Stimulated activated CD8-positive, alpha-beta memory T cell treated with anti-CD3 and anti-CD28 coated beads, Interleukin-12 subunit alpha, Interleukin-12 subunit beta, amount 100 ng/mL, for 24 hours (primary cell): ENCODE data around the gene GUCY1B1.

Experiments used
- DNase-seq: peaks from one replicate; pipeline ENCODE4 v3.0.0-alpha.2; 2020; ENCODE audit errors: extremely low read depth

Gene GUCY1B1

DNA sequence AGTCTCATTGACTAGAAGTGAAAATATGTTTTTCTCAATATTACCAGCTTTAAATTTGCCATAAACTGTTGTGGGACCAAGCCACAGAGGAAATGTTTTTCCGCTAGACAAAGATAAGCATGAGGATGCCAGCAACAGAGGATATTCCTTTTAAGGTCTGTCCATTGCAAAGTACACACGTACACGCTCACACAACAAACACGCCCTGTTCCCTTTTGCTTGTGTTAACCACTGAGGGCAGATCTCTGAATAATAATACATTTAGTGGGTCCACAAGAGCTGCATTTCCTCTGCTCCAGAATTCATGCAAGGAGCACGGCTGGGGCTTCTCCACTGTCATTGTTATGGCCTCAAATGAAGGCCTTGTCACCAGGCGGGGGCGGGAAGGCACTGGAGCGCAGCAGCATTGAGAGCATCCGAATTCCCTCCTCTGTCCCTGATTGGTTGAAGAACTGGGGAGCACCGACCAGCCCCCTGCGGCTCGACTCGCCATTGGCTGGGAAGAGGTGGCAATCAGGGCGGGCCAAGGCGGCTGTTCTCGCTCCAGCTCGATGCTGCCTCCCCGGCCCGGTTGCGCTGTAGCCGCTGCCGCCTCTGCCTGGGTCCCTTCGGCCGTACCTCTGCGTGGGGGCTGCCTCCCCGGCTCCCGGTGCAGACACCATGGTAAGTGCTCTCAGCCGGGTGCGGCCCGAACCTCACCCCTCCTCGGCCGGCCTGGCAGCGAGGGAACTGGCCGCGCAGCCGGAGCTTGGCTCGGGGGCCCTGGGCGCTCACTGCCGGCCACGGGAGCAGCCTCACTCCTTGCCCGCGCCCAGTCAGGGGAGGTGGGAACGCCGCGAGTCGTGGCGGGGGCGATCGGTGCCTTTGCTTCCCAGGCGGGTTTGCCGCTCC is at the start of gene GUCY1B1:
Gene GUCY1B1, plus strand, starts transcription at position 541 of the 891 bp plus-strand sequence. Its CDS starts 120 bp downstream, at position 661.
- peak; percentile 32 for DNase-seq

GRCh38 chr4:155709918-155710317 is 48.9 kb upstream of the GUCY1B1 start:
- DNase-seq: no peak

GRCh38 chr4:155711556-155711955 is 47.3 kb upstream of the GUCY1B1 start:
- DNase-seq: no peak

DNA sequence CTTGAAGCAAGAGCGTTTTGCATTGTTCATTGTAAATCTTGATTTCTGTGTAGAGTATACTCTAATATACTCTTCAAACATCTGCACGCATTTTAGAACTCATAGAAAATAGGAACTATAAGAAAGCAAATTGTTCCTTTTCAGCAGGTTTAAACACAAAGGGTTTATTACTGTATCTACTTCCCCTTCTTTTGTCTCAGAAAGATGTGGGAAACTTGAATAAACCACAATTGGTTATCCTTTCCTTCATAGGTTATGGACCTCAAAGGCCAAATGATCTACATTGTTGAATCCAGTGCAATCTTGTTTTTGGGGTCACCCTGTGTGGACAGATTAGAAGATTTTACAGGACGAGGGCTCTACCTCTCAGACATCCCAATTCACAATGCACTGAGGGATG is 46.0 kb upstream of the GUCY1B1 start:
- DNase-seq: no peak

- no peak for DNase-seq
Measured at GRCh38 chr4:155713911-155714310, 44.9 kb upstream of the GUCY1B1 start.

- no peak for DNase-seq
Measured at GRCh38 chr4:155722336-155722735, 36.5 kb upstream of the GUCY1B1 start.

- no peak for DNase-seq
Measured at GRCh38 chr4:155722816-155723499, 35.9 kb upstream of the GUCY1B1 start.

GRCh38 chr4:155724731-155725130 is 34.1 kb upstream of the GUCY1B1 start:
- DNase-seq: no peak

GRCh38 chr4:155734065-155734464 is 24.8 kb upstream of the GUCY1B1 start:
- DNase-seq: no peak

DNA sequence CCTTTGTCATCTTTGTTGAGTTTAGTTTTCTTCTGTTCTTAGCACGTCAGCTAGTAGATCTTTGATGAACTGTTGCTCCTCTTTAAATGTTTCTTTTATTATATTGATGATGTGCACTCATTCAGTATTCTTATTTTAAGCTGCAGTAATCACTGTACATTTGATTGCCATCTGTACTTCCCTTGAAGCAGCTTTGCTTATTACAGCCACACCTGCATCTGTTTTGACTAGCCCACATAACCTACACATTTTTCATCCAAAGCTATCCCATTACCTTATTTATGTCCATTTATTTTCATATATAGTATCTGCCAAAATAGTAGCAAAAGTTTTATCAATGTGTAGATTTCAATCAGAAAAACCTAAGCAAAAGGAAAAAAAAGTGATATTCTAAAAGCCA is 23.9 kb upstream of the GUCY1B1 start:
- no peak for DNase-seq

GRCh38 chr4:155735496-155735895 is 23.3 kb upstream of the GUCY1B1 start:
- DNase-seq: no peak

DNA sequence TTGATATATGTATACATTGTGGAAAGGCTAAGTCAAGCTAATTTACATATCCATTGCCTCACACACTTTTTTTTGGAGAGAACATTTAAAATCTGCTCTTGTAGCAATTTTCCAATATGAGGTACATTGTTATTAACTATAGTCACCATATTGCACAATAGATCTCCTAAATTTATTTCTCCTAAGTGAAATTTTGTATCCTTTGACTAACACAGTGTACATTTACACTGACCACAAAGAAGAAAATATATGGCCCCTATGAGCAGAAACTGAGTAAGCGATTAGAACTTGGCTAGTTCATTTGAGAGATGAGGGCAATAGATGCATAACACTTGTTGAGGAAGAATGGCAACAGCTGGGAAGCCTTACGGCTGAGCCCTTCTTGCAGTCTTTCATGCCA is 20.3 kb upstream of the GUCY1B1 start:
- DNase-seq: no peak

DNA sequence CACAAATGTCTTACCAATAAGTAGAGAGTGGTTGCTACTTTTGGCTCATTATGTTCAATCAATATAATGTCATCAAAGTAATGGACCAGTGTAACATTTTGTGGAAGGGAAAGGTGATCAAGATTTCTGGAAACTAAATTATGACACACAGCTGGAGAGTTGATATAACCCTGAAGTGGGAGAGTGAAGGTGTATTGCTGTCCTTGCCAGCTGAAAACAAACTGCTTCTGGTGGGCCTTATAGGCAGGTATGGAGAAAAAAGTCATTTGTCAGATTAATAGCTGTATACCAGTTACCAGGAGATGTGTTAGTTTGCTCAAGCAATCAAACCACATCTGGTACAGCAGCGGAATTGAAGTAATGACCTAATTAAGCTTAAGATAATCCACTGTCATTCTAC is 17.3 kb upstream of the GUCY1B1 start:
- no peak for DNase-seq

GRCh38 chr4:155742310-155743015 is 16.4 kb upstream of the GUCY1B1 start:
- DNase-seq: no peak

- no peak for DNase-seq
Measured at GRCh38 chr4:155745984-155746383, 12.8 kb upstream of the GUCY1B1 start.

DNA sequence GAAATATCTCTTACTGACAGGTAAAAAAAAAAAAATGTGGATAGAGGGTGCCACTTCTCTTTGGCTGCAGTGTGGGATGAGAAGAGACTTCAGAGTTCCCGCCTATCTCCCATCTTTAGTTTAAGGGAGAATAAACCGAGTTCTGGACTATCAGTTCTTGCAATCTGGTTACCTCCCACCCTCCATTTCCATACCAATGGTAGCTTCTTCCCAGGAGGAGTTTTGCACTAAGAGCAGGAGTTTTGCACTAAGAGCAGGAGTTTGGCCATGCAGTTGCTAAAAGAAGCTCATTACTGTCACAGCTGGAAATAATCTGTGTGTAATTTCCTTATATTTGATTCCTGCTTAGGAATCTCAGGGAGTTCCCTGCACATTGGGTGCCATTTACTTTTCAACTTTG is 10.8 kb upstream of the GUCY1B1 start:
- DNase-seq: no peak

GRCh38 chr4:155749041-155749440 is 9.8 kb upstream of the GUCY1B1 start:
- DNase-seq: no peak

- no peak for DNase-seq
Measured at GRCh38 chr4:155751569-155751968, 7.3 kb upstream of the GUCY1B1 start.

GRCh38 chr4:155757745-155758265 is 1.0 kb upstream of the GUCY1B1 start:
- no peak for DNase-seq

GRCh38 chr4:155759372-155760252 is 791 bp downstream of the GUCY1B1 start:
- DNase-seq: no peak

DNA sequence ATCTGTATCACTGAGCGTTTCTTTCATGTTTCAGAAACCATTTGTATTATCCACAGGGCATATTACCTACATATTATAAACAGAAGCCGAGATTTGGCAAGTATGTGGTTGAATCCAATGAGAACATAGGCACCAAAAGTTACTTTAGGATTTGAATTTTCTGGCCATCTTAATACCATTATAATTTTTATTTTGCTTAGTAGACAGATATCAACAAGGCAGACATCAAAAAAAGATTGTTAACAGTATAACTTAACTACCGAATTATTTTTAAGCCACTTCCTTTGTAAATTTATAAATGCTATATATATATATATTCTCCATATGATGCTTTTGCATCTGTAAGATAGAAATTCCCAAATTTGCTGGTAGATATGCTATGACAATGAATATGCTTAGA is 2.2 kb downstream of the GUCY1B1 start:
- no peak for DNase-seq
